DMS53 (cell line): ENCODE results near the gene CPSF7.
A peak's percentile ranks its signal among the peaks of the same experiment; 100 is the strongest.
"Not testable (repeated sequence)": the region's sequence is repeated elsewhere in the genome, so short reads cannot be mapped to it uniquely, and the experiment has no call there.

Experiments used
- DNase-seq: peaks from one replicate; lab custom pipeline; 2025; lab: John Stamatoyannopoulos, UW

CPSF7 gene

DNA sequence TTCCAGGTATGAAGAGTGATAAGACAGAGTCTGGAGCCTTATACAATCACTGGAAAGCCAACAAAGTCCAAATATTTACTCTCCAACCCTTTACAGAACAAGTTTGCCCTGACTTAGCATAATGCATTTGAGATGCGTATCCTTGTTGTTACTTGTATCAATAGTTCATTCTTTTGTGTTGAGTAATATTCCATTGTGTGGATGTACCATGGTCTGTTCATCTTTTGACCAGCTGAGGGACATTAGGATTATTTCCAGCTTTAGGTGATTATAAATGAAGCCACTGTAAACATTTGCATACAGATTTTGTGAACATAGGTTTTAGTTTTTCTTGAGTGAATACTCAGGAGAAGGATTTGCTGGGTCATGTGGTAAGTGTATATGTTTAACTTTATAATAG is 9.8 kb upstream of the CPSF7 start:
- no peak for DNase-seq

DNA sequence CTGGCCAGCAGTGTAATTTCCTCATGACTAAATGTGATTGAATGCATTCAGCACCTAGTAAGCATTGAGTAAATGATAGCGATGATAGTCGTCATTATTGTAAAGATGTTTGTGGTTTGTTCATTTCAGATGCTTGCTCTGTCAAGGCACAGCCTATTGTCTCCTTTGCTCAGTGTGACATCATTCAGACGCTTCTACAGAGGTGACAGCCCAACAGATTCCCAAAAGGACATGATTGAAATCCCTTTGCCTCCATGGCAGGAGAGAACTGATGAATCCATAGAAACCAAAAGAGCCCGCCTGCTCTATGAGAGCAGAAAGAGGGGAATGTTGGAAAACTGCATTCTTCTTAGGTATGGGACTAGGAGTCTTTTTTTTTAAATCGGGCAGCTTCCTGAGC is 7.7 kb upstream of the CPSF7 start:
- DNase-seq = no peak

DNA sequence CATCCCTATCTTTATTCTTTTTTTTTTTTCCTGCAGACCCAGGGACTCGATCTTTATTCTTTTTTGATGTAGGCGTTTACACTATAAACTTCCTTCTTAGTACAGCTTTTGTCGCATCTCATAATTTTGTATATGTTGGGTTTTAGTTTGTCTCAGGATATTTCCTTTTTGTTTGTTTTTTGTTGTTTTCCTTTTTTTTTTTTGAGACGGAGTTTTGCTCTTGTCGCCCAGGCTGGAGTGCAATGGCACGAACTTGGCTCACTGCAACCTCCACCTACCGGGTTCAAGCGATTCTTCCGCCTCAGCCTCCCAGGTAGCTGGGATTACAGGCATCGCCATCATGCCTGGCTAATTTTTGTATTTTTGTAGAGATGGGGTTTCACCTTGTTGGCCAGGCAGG is 1.1 kb upstream of the CPSF7 start:
- DNase-seq = not testable (repeated sequence)

DNA sequence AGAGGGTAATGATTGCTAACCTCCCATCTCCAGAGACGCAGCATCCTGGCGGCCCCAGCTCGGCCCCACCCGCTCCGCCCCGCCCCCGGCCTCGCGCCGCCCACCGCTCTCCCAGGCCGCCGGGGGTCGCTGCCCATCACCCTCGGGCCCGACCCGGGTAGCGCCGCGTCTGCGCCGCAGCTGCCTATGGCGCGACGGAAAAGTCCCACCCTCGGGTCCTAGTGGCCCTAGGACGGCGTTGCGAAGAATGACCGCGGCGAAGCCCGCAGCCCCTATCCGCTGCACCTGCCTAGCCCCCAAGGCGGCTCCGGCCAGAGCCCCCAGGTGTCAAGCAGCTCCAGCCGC is 457 bp downstream of the CPSF7 start:
- peak; percentile 81 for DNase-seq

DNA sequence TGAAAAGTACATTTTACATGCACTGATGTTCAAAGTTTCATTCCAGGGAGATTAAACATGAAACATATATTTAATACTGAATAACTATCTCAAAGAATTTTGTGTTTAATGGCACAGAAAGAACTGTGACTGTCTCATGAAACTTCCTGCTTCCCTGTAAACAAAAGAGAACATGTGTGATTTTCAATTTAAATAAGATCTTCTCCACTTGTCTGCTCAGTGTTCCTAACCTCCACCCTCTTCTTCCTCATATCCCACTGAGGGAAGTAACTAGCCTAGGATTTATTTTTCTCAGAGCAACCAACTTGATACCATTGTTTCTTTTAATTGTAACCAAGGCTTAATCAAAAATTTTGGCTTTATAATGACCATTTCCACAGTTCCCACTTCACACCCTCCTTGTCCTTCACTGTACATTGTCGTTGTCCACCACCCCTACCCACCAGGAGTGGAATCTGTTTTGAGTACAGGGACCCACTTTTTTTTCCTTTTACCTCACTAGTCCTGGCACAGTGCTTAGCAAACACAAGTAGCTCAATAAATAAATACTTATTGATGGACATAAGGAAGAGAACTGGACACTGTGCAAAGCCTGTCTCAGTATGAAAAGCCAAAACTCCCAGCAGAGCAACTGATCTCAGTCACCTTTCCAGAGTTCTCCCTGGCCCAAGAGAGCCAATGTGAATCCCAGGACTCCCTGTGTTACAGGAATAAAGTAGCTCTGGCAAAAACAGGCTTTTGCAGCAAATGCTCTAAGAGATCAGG is 4.2 kb downstream of the CPSF7 start:
- no peak for DNase-seq

DNA sequence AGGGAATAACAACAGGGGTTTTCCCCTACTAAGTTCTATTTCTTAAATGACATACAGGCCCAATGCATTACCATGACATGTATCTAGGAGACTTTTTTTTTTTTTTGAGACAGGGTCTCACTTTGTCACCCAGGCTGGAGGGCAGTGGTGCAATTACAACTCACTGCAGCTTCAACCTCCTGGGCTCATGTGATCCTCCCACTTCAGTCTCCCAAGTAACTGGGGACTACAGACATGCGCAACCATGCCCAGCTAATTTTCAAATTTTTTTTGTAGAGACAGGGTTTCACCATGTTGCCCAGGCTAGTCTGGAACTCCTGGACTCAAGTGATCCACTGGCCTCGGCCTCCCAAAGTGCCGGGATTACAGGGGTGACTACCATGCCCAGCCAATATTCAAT is 7.5 kb downstream of the CPSF7 start:
- no peak for DNase-seq

DNA sequence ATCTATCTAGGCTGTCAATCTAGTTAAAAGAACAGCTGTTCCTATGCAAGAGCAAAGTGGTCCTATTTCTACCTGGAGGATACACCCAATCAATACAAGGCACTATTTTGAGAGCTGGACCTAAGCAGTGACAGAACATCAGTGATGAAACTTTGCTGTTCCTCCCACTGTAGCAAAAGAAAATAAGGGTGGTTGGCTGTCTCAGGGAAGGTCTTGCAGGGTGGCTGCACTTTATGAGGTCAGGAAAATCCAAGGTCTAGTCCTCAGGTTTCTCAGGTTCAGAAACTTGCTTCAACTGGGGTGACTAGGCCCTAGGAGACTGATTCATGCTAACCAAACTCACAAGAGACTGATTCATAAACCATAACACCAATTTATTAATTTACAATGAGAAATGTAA is 11.6 kb downstream of the CPSF7 start:
- DNase-seq = no peak

DNA sequence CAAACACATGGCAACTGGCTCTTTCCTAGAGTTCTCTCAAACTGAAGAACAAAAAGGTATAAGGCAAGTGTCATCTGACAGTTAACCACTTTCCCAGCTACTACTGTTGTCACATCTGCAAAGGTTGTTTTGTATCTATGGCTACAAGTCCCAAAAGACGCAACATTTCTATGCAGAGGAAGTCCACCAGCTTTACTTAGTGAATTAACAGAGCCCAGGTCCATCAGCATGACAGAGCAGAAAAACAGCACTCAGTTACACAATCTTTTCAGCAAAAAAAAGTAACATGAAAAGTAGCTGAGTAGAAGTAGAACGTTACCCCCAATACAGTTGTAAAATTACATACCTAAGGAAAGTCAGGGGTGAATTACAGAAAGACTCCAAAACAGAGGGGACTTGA is 12.1 kb downstream of the CPSF7 start:
- DNase-seq = no peak

DNA sequence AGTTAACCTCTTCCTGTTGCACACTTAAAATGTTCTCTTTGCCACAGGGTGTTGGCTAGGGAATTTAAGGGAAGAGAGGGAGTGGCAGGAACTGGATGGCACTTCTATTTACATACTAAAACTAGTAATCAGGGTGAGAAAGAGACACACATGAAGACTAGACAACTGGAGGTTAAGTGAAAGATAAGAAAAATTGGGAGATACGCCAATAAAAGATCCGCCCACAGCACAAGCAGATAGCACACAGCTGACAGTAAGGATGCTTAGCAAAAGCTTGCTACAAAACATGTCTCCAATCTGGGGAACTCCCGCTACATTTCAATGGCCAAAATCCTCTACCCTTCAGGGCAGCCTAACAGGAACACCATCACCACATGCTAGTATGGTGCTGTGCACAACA is 12.8 kb downstream of the CPSF7 start:
- no peak for DNase-seq

DNA sequence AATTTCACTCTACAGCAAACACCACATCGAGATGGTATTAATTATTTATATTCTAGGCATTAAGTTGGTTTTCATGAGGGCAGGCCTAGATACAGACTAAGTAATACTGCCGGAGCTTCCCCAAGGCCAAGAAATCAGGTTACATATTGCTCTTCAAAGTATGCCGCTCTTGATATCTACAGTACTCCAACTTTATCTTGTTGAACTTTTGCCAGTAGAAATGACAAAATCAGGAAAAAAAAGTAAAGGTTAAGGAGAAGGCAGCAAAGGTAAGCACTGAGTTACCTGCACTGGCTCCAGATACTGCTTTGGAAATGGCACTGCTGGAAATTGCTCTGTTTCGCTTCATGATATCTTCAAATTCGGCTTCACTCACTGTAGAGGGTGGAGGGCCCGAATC is 14.4 kb downstream of the CPSF7 start:
- no peak for DNase-seq

DNA sequence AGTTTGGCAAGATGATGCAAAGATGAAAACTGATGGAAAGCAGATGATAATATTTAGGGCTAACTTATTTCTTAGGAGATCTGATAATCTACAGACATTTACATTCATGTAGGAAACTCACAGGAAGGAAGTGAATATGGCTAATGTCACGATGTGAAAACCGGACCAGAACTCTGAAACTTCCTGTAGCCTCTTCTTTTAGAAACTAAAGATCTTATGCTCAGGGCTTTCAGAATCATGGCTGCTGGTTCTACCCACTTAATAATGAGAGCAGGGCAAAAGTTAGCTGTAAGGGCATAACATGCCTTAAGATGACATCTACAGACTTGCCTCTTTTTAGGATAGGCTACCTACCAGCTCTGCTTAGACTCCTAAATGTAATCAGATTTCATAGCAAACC is 15.2 kb downstream of the CPSF7 start:
- no peak for DNase-seq

DNA sequence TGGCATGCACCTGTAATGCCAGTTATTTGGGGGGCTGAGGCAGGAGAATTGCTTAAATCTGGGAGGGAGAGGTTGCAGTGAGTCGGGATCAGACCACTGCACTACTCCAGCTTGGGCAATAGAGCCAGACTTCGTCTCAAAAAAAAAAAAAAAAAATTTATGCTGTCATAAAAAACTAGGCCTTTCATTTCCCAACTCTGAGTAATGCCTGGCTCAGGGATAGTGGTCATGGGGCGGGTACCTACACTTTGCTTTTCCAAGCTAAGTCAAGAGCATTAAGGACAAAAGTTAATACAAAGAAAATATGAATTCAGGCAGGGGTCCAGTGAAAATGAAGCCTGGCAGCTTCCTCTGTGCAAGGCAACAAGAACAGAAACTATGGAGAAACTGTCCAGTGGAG is 16.3 kb downstream of the CPSF7 start:
- DNase-seq = no peak

DNA sequence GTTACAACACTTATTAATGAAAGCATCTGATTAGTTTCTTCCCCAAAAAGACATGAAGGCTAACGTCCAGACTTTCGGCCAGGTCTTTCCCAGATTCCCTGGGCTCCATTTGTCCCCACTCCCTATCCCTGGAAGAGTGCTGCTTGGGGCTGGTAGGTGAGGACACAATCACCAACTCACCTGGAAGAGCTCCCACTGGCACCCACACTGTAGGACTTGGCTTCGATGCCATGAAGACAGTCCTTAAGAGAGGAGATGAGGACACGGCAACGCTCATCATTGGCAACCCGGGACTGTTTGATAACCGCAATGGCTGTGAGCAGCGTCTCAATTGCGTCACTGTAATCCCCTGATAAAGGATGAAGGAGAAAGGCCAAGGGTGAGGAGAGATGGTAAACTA is 18.2 kb downstream of the CPSF7 start:
- DNase-seq = no peak

DNA sequence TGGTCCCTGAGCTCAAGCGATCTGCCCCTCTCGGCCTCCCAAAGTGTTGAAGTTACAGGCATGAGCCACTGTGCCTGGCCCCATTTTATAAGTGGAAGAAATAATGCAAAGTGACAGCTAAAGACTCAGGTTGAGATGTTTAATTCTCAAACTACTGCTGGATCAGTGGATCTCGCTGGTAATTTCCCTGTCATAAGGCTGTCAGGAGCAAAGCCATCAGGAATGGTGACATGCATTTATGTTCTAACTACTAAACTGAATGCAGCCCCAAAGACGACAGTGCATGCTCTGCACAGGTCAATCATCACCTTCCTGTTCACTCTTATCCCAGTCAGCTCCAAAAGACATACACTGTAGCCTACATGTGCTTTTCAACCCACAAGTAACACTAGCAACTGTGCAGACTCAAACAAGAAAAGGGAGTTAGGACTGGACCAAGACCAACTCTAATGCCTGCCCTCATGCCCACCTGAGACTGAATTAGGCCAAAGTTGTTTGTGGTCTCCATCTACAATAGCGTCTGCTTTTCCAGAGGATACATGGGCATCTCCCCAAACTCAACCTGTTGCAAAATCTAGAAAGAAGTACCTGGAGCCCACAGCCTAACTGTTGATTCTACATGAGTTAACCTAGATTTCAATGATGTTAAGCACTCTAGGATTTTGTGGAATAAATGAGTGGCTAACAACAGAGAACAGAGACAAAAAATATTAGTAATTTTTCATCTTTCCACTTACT is 22.6 kb downstream of the CPSF7 start:
- DNase-seq = no peak

DNA sequence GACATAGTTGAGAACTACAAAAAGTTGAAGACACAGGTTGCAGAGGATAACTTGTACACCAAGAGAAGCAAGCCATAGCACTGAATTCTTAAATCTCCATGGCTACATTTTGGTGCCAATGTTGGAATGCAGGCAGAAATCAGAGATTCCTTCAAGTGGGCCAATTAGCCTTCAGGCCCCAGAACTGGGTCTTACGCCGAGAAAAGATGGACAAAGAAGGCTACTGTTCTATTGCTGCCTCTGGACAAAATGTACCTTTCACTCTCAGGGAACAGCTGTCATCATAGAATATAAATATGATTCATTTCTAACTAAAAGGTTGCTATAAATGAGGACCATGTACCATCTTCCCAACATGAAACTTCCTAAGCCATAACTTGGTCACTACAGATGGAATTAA is 23.7 kb downstream of the CPSF7 start:
- no peak for DNase-seq

DNA sequence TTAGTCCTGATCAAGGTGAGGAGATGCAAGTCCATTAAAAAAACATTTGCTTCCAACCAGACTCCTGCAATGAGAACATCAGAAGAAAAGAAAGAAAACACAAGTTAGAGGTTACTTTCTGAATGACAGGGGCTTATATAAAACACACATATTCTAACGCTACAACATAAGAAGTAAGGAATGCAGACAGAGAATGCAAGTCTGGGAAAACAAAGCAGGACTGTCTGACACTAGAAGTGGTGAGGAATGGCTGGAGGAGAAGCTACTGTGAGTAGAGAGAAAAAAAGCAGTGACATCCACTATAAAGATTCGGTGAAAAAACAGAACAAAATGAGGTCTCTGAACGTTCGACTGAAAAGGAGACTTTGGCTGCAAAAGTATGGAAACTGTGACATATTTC is 25.1 kb downstream of the CPSF7 start:
- DNase-seq = no peak

DNA sequence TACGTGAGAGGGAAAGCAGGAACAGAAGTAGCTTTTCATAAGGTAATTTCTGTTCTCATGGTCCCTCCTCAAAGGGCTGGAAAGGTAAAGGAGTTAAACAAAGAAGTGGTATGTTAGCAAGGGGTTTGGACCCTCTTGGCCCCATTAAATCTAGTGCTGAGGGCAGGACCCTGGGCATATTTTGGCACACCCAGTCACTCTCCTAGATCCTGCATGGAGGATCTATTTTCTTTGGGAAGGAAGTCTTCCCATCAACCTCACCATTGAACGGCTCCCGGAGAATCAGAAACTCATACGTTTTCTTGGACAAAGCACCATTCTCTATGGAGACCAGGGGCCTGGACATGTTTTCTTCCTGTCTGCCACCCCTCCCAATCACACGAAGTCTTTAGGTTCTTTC is 25.7 kb downstream of the CPSF7 start:
- no peak for DNase-seq

DNA sequence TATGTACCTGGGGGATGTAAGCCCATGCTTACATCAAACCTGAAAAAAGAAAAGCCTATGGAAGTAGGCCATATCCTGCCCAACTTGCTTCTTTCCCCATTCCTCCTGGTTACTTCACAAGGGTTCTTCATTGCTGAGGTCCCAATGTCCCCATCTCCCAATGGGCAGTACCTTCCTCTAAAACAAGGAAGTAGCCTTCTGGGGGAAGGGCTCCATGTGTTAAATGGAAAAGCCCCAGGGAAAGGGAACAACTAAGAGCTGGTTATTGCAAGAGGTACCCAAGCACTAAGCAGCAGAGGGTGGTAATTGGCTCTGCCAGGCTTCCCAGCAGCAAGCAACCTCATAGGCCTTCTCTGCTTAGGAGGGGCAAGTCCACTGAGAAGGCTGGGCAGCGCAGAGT is 26.1 kb downstream of the CPSF7 start:
- DNase-seq = no peak

DNA sequence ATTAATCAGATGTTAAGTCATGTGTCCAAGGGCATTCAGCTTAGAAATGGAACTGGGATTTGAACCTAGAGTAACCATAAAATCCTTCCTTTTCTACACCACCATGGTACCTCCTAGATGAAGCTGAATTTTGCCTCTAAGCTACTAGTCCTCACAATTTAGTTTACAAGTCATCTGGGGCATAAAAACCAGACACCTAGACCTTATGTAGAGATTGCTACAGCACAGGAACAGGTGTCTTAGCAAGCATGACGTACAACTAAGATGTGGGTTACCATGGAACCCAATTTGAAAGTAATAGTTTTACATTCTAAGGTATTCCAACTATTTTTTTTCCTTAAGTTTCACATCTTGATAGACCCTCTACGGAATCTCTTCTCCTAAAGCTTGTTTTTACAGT is 28.2 kb downstream of the CPSF7 start:
- DNase-seq = no peak

DNA sequence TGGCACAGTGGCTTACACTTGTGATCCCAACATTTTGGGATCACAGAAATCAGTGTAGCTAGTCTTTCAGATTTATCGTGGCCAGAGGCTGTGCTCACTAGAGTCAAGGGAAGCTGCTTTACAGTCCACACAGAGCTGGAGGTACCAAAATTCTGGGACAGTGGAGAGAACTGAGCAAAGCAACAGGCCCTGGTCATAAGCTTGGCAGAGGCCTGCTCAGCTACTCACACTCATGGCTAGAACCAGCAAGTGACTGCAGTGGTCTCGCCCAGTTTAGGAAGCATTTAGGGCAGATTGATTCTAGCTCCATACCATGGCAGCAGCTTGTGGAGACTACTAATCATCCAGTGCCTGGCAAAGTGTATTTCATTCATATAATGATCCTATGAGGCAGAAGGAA is 28.6 kb downstream of the CPSF7 start:
- DNase-seq = no peak

DNA sequence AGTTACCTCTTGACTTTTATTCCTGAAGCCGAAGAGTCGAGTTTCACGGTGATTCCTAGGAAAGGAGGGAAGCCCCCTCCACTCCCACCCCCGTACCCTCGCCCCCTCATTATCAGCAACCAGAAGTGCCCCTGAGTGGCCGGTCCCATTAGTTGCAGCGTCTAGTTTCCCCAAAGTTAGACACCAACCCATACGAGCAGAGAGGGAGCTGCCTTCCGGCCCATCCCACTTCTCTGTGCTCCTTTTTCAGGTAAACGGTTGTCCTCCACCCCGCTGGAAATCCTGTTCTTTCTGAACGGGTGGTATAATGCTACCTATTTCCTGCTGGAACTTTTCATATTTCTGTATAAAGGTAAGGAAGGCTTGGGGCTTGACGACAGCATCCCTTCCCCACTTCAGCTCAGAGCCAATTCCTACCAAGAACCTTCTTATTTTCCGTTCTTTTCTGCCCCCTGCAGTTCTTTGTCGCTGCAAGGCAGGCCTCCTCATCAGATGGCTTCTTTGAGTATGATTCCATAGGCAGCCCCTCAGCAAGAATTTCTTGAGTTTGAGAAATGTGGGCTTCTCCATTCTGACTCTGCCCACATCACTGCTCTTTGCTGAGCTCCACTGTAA is 36.7 kb downstream of the CPSF7 start:
- peak; percentile 39 for DNase-seq

DNA sequence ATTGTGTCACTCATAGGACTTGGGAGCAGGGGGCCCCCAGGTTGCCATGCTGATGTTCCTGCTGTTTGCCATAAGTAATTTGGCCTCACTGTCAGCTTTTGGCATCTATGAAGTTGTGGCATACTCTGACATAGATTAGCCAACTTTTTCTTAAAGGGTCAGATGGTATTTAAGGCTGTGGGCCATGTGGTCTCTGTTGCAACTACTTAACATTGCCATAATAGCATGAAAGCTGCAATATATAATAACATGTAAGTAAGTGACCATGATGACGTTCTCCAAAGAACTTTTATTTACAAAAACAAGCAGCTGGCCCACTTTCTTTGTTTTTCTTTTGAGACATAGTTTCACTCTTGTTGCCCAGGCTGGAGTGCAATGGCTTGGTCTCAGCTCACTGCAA is 39.6 kb downstream of the CPSF7 start:
- DNase-seq = no peak
